PC-3 (cell line): ENCODE results near the gene RHOBTB1. TPM values are rescaled to one million over a fixed set of nuclear protein-coding genes. Genes with fewer than 3 reads are reported as not detected.
A peak's percentile ranks its signal among the peaks of the same experiment; 100 is the strongest.

Source experiments
- ATAC-seq: fragments of 200-7000 bp; cut with Tn5 transposase; 2 replicates; pipeline ENCODE4 v1.9.1; 2020; ENCODE audit warnings: mild to moderate bottlenecking, moderate library complexity
- BruUV-seq: library from RNA; stranded (reverse); fragments of 400-500 nt; replicated peaks from 2 replicates; lab custom pipeline; 2021; lab: Mats Ljungman, UMichigan
- CTCF ChIA-PET: fragments of 300-600 bp; sonication (Branson Sonifier 250); formaldehyde crosslinking; loops from one replicate; lab custom pipeline; 2022; ENCODE audit warnings: antibody characterized with exemption; lab: Charles Lee
- POLR2A ChIA-PET: fragments of 300-600 bp; sonication (Branson Sonifier 250); formaldehyde crosslinking; loops from one replicate; lab custom pipeline; 2022; ENCODE audit warnings: antibody characterized with exemption; ENCODE audit not compliant: unreplicated experiment; lab: Charles Lee
- DNase-seq: peaks from one replicate; pipeline ENCODE4 v3.0.0-alpha.2; 2015
- H2AFZ ChIP-seq: fragments of 300-600 bp; sonication (generic); 2 replicates; pipeline ENCODE4 v1.6.0; 2016; ENCODE audit warnings: antibody characterized with exemption, low read length
- H3F3A ChIP-seq: fragments of 300-600 bp; sonication (generic); one replicate; pipeline ENCODE4 v1.6.0; 2017; ENCODE audit warnings: antibody characterized with exemption, low read length, control low read depth, mild to moderate bottlenecking; ENCODE audit not compliant: unreplicated experiment
- H3K27ac ChIP-seq: fragments of 300-600 bp; sonication (generic); 2 replicates; pipeline ENCODE4 v1.5.1; 2016; ENCODE audit warnings: mild to moderate bottlenecking, low read length
- H3K27me3 ChIP-seq: fragments of 300-600 bp; sonication (generic); 2 replicates; pipeline ENCODE4 v1.6.1; 2016; ENCODE audit warnings: low read length, mixed read lengths
- H3K36me3 ChIP-seq: fragments of 300-600 bp; sonication (generic); 2 replicates; pipeline ENCODE4 v1.6.1; 2016; ENCODE audit warnings: low read depth, mixed run types, low read length, mixed read lengths
- H3K4me1 ChIP-seq: fragments of 300-600 bp; sonication (generic); 2 replicates; pipeline ENCODE4 v1.5.1; 2016; ENCODE audit warnings: low read length; ENCODE audit not compliant: insufficient read depth
- H3K4me2 ChIP-seq: fragments of 300-600 bp; sonication (generic); 2 replicates; pipeline ENCODE4 v1.6.0; 2016; ENCODE audit warnings: low read length
- H3K4me3 ChIP-seq: fragments of 300-600 bp; sonication (generic); 2 replicates; pipeline ENCODE4 v1.5.1; 2016; ENCODE audit warnings: mild to moderate bottlenecking, low read length, mixed read lengths
- H3K79me2 ChIP-seq: fragments of 300-600 bp; sonication (generic); 2 replicates; pipeline ENCODE4 v1.6.1; 2017; ENCODE audit warnings: low read length, mixed read lengths
- H3K9ac ChIP-seq: fragments of 300-600 bp; sonication (generic); 2 replicates; pipeline ENCODE4 v1.6.0; 2016; ENCODE audit warnings: mild to moderate bottlenecking, low read length
- H3K9me2 ChIP-seq: fragments of 300-600 bp; sonication (generic); replicated peaks from 2 replicates; pipeline ENCODE4 v1.6.1; 2016; ENCODE audit warnings: mixed run types, low read length, mixed read lengths
- H3K9me3 ChIP-seq: fragments of 300-600 bp; sonication (generic); 2 replicates; pipeline ENCODE4 v1.6.1; 2016; ENCODE audit warnings: low read length, mixed read lengths
- H4K20me1 ChIP-seq: fragments of 300-600 bp; sonication (generic); 2 replicates; pipeline ENCODE4 v1.6.1; 2016; ENCODE audit warnings: low read length, mixed read lengths
- EZH2 ChIP-seq: fragments of 300-600 bp; sonication (generic); IDR thresholded peaks from one replicate; pipeline ENCODE4 v1.6.1; 2017; ENCODE audit warnings: antibody characterized with exemption, mild to moderate bottlenecking, low read length; ENCODE audit not compliant: unreplicated experiment
- EZH2phosphoT487 ChIP-seq: fragments of 300-600 bp; sonication (generic); IDR thresholded peaks from 2 replicates; pipeline ENCODE4 v1.6.1; 2018; ENCODE audit warnings: mild to moderate bottlenecking, antibody characterized with exemption, low read length, borderline replicate concordance
- intact Hi-C: fragments of 100-400 bp; cut with micrococcal nuclease; formaldehyde crosslinking; loops from 2 replicates; pipeline ENCODE4 v1.9.0; 2023
- total RNA-seq: library from RNA; depleted of rRNA; stranded (reverse); fragments of >200 nt; gene quantifications from 2 replicates; pipeline ENCODE4 v1.2.3, GENCODE V29; 2014
- TF ChIP-seq, protein P1 (sequence below): fragments of 300-600 bp; sonication (generic); conservative IDR thresholded peaks from 2 replicates; pipeline ENCODE4 v1.5.1; 2017; ENCODE audit warnings: antibody characterized with exemption, low read depth, mild to moderate bottlenecking, low read length

Gene RHOBTB1
- total RNA-seq, 1 experiment from 2014 or later, result 6.7 TPM

DNA sequence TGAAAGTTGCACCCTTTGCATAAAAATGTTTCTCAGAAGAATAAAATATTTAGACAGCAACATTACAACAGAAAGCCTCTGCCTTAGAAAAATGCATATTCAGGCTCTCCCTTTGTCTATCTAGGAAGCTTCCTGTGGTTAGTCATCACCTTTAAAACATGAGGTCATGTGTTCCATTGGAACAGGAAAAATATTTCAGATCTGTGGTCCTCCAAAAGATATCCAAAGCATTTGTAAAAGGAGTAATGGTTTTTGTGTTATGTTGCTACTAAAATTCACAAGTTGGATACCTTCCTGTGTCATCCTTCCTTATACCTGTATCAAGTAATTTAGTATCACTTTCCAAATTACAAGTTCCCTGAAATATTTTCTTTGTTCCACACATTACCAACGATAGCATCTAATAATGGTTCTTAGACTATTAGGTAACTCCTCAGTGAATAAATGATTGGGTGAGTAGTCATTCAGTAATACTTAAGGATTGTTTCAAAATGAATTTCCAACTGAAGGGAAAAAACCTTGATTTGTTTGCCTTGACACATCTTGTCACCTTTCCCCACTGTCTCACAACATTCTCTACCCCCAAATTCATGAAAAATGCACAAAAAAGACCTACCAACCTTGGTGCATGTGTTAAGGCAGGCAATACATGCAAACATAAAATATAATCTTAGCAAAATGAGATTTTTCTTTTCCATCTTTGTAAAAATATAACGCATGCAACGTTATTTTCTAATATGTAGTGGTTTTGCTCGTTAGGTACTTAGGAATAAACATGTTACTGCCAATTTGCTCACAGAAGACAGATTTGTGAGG lies 19.7 kb upstream of the RHOBTB1 start:
- peaks cover 4% of the 10 kb centered on the region for H3F3A ChIP-seq
- intact Hi-C loops, result loop anchor here (1.0 to 5.0 kb wide), 10 partner anchors 7 to 321 kb away; no protein-coding TSS in a partner anchor
- ChIA-PET CTCF (interaction anchor here (0.6 to 1.1 kb wide), 11 partner anchors 25 to 355 kb away, joined by 3 to 13 read pairs (median 4); no protein-coding TSS in a partner anchor), POLR2A (interaction anchor here (0.6 to 1.0 kb wide), 2 partner anchors 21 to 233 kb away, joined by 3 to 4 read pairs; no protein-coding TSS in a partner anchor)
- H3K9me2 ChIP-seq, result 0 out of 2 replicates have a peak, but pooled peaks cover 5% of the 10 kb centered on the region
- peak overlapping the region; percentile 44 for H3K27ac ChIP-seq
- H3K9me3 ChIP-seq, result no peaks in the 10 kb centered on the region
- no peaks in the 10 kb centered on the region for H4K20me1 ChIP-seq
- ATAC-seq (peak; percentile 74), DNase-seq (peak; percentile 84)
- no peak for TF ChIP-seq EZH2
- TF ChIP-seq, protein P1, sequence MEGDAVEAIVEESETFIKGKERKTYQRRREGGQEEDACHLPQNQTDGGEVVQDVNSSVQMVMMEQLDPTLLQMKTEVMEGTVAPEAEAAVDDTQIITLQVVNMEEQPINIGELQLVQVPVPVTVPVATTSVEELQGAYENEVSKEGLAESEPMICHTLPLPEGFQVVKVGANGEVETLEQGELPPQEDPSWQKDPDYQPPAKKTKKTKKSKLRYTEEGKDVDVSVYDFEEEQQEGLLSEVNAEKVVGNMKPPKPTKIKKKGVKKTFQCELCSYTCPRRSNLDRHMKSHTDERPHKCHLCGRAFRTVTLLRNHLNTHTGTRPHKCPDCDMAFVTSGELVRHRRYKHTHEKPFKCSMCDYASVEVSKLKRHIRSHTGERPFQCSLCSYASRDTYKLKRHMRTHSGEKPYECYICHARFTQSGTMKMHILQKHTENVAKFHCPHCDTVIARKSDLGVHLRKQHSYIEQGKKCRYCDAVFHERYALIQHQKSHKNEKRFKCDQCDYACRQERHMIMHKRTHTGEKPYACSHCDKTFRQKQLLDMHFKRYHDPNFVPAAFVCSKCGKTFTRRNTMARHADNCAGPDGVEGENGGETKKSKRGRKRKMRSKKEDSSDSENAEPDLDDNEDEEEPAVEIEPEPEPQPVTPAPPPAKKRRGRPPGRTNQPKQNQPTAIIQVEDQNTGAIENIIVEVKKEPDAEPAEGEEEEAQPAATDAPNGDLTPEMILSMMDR, result no peak
- no peak for TF ChIP-seq EZH2phosphoT487
- H3K79me2 ChIP-seq, result no peaks in the 10 kb centered on the region
- no peaks in the 10 kb centered on the region for H3K27me3 ChIP-seq
- peak overlapping the region; percentile 15; the same call in 1 of the 2 replicates for H3K4me3 ChIP-seq
- peak overlapping the region; percentile 61 for H3K4me2 ChIP-seq
- H2AFZ ChIP-seq, result peak overlapping the region; percentile 30
- H3K4me1 ChIP-seq, result peaks cover 37% of the 10 kb centered on the region
- no peak overlapping the region for H3K9ac ChIP-seq
- no TSS peak for BruUV-seq
- H3K36me3 ChIP-seq, result no peaks in the 10 kb centered on the region

DNA sequence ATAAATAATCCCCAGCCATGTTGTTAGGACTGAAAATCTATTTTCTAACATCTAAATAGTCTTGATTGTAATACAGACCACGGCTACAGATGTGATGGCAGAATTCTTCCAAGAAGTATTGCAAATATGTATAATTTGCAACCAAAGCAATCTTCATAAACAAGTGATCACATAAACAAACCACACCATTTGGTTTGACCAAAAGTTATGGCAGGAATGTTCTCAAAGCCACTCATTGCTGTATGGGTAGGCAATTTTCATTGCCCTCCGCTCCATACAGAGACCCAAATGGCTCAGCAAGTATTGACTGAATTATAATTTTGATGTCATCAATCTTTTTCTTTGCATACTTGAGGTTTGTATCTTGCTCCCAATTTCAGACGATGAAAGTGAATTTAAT lies 19.0 kb upstream of the RHOBTB1 start:
- Histone ChIP-seq H3K4me2 (peak overlapping the region; percentile 61), H3K9me2 (no peaks in the 10 kb centered on the region), H2AFZ (no peak overlapping the region), H3K27me3 (no peaks in the 10 kb centered on the region), H4K20me1 (no peaks in the 10 kb centered on the region), H3K79me2 (no peaks in the 10 kb centered on the region), H3K4me3 (no peak overlapping the region), H3K4me1 (peaks cover 31% of the 10 kb centered on the region), H3F3A (peaks cover 4% of the 10 kb centered on the region), H3K9ac (no peak overlapping the region), H3K36me3 (no peaks in the 10 kb centered on the region), H3K27ac (peak overlapping the region; percentile 44; the same call in 1 of the 2 replicates), H3K9me3 (no peaks in the 10 kb centered on the region)
- ATAC-seq, result no peak
- no TSS peak for BruUV-seq
- CTCF ChIA-PET, result interaction anchor here (0.6 kb wide), 3 partner anchors 25 to 259 kb away, joined by 3 to 4 read pairs (median 3); no protein-coding TSS in a partner anchor
- POLR2A ChIA-PET, result no interaction called here
- no peak for DNase-seq
- TF ChIP-seq EZH2phosphoT487, result no peak
- TF ChIP-seq, protein P1, result no peak
- TF ChIP-seq EZH2, result no peak
- intact Hi-C loops, result loop anchor here (5.0 kb wide), 1 partner anchor 309 kb away; no protein-coding TSS in a partner anchor
